Eye (tissue), 1 donor: ENCODE data around the gene OR2T27.
"Not testable (repeated sequence)": the region's sequence is repeated elsewhere in the genome, so short reads cannot be mapped to it uniquely, and the experiment has no call there.

Experiments
- DNase-seq: peaks from one replicate; pipeline ENCODE4 v3.0.0-alpha.2; 2015

The OR2T27 gene, protein sequence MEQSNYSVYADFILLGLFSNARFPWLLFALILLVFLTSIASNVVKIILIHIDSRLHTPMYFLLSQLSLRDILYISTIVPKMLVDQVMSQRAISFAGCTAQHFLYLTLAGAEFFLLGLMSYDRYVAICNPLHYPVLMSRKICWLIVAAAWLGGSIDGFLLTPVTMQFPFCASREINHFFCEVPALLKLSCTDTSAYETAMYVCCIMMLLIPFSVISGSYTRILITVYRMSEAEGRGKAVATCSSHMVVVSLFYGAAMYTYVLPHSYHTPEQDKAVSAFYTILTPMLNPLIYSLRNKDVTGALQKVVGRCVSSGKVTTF

DNA sequence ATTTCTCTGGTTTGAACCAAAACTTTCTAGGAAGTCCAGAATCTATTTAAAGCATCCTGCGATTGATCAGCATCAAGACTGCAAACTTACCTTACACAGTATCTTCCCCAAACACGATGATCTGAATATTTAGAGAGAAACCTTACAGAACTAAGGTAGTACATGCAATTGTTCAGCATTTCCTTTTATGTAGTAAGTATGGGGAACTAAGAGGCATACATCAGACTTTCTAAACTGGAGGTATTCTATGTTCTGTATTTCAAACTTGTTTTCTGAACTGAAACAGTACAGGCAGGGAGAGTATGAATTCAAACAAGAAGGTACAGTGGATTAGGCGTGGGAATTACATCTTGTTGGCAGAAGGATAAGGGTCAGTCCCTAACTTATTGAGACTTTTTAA, at the start of gene OR2T27:
OR2T27 (minus strand) TSS at position 175 of the 400 bp plus-strand sequence. CDS start 4,644 bp downstream, outside the sequence.
- DNase-seq = not testable (repeated sequence)

DNA sequence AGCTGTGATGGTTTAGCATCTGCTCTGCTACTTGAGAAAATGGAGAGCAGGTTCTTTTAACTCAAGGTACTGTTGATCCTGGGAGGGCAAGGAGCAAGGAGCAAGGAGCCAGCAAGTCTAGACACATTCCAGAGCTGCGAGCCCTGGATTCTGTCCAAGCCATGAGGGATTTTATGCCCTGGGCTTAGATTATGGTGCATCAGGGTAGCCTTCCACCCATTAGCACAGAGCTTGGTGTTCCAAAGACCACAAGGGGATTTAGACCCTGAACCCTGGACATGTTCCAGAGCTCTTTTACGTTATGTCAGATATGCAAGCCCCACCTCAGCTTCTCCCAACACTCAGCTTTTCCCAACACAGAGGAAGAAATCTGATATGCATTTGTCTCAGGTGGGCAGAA, 49.3 kb upstream of the OR2T27 start:
- DNase-seq = no peak

DNA sequence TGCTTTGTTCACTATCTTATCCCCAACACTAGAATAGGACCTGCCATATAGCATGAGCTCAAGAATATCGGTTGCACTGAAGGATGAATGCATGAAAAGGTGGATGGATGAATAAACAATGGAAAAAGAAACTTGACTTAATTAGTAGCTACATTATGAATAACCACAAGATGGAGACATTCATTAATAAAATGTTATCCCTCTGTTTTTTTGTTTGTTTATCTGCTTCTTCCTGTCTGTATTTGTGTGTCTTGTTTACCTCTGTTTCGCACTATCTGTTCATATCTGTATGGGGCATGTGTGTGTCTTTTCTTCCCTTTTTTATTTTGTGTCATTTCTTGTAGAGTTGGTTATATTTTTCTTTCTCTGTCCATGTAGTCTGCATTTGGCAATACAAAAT, 48.3 kb upstream of the OR2T27 start:
- no peak for DNase-seq

DNA sequence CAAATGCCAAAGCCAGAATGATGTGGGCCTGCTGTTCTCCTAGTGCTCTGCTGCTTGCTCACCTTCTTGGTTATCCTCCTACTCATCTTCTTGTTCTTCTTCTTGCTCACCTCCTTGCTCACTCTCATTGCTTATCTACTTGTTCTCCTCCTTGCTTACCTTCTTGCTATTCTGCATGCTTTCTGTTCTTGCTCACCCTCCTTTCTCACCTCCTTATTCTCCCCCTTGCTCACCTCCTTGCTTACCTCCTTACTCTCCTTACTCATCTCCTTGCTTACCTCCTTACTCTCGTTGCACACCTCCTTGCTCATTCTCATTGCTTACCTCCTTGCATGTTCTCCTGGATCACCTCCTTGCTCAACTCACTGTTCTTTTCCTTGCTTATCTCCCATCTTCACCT, 47.4 kb upstream of the OR2T27 start, which contains the start of gene OR14I1:
OR14I1 (minus strand) TSS at position 53 of the 400 bp plus-strand sequence.
- DNase-seq = no peak

DNA sequence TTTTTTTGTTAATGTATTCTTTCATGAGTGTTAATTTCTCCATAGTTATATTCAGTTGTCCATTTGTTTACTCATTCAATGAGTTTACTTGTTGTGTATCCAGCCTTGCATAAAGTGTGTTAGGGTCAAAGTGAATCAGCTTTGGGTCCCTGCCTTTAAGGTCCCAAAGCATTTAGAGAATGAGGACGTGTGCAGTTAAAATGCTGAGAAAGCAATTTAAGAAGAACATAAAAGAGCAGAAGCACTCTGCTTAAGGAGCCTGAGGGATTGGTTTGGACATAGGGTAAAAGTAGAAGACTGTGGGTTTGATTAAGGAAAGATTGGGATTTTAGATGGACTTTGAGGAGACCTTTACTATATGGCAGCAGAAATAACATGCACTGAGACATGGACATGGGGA, 43.8 kb upstream of the OR2T27 start:
- DNase-seq = no peak

DNA sequence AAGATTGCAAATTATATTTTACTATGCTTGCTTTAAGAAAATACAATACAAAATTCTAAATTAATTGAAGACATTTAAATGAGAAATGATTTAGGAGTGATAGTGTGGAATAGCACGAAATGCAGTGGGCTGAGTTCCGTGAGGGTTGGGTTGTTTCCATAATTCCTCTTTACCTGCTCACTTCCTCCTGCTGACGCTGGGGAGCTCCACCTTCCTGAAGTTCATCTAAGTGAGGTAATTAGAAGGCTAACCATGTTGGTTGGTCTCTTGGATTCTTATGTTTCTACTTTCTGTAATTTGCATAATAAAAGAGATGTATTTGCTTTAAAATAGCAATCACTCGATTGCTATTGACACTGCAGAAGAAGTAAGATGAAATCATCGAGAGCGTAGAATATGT, 42.6 kb upstream of the OR2T27 start:
- no peak for DNase-seq

DNA sequence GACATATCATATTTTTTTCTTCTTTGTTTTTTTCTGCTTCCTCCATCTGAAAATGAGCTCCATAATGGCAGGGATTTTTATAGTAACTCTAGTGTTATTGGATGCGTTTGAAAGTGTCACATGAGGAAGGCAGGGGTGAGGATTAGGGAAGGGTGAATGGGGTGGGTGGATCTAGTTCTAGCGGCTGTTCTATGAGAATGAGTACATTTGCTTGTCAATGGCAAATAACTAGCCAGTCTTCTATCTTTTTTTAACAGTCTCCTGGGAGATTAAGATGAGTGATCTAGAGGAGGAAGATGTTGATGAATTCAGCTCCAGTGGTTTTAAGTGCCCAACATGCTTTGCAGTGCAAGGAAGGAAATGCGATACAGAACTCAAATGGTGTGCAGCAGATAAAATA, 41.4 kb upstream of the OR2T27 start:
- no peak for DNase-seq

DNA sequence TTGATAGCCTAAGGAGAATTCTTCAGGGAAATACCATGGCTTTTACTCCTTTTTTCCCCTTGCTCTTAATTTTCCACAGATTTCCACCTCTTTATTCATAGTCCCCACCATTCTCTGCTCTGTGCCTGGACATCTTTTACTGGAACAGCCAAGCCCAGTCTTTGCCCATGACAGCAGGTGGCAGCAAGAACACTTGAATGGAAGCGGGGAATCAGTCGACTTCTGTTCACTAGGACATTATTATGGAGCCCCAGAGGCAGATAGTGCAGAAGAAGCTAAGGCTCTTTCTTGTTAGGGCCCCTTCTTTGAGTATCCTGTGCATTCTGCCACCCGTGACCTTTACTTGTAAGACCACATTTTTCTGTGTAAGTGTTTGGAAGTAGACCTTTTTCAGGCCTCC, 40.9 kb upstream of the OR2T27 start:
- no peak for DNase-seq

DNA sequence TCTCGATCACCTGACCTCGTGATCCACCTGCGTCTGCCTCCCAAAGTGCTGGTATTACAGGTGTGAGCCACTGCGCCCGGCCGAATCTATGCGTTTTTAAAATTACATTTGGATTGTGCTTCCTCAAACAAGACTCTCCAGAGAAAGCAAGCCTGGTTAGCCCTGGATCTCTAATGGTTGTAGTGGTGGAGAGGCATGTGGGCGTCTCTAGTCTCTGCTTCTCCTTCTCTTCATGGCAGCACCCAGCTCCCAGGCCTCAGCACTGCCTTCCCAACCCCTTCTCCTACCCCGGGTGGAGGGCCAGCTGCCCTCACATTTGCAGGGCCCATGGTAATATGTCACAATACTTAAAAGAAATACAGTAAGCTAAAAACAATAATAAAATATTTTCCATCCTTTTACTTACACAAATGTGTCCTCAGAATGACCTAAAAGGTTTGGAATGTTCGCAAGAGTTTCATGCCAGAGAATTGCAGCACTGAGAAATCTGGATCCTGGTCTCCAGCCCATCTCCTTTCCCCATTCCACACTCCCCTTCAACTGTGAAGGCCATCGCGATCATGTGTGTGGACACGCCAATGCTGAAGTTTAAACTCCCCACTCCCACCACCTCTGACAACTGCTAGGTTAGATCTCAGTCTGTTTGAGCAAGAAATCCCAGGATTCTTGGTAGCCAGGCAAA, 40.3 kb upstream of the OR2T27 start:
- DNase-seq = no peak

DNA sequence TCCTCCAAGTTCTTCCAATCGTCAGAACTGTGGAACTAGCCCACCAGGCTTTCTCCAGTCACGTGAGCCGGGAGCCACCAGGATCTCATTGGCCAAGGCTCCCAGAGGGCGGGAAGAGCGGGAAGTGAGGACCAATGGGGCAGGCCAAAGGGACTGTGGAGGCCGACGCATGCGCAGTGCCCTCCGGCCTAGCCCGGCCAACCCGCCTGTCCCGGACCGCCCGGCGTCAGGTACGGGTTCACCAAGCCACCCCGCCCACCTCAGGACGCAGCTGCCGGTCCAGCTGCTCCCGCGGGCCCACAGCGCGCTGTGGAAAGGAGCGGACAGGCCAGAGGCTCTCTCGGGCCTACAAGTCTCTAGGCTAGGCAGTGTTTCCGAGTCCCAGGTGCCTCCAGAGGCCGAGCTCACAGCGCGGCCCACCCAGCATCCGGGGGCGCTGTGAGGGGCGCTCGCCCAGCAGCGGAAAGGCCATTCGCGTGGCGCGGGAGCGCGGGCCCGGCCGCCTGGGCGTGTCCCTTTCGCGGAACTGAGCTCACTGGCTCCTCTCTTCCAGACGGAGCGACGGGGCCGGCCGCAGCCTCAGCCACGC, 36.3 kb upstream of the OR2T27 start:
- DNase-seq = no peak

DNA sequence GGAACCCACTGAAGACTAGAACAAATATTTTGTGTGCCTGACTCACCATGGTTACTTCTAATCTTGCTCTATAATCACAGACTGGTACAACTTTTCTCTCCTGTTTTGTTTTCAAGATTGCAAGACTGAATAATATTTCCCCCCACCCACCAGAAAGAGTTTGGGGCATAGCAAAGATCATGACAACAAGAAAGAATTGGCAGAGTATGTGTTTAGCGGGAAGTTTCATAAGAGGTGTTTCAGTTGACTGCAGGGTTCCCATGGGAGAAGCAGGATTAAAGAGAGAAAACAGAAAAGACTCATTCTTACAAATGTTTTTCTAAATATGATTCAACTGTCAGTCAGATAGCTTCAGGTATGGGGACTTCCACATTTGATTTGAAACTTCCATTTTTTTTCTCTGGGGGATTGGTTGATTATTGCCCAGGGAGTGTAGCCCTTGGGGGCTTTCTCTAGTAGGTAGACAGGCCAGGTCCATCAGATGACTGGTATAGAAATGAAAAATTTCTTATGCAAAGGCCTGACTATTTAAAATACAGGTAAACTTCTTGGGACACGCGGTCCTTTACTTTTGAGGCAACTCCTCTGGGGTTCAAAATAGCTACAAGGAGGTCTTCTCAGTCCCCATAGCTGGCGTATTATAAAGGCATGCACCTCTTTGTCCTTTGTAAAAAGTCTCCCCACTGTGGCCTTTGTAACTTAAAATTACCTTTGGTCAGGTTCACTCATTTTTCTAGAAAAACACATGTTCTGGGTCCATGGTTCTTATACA, 33.4 kb upstream of the OR2T27 start:
- no peak for DNase-seq

DNA sequence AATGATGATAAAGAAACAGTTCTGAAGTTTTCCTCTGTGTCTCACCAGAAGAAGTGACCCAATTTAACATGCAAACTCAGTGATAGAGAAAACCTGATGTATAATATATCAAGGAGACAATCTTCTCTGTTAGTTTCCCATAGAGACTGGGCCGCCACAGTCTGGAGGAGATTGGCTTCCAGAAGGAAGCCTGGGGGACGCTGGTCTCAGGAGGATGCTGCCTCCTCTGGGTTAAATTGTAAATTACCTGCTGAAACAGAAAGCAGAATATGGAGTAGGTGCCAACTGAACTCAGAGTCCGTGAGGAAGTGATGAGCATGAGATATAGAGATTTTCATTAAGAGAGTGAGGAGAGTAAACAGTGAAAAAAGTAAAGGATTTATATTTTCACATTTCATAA, 31.5 kb upstream of the OR2T27 start:
- no peak for DNase-seq

DNA sequence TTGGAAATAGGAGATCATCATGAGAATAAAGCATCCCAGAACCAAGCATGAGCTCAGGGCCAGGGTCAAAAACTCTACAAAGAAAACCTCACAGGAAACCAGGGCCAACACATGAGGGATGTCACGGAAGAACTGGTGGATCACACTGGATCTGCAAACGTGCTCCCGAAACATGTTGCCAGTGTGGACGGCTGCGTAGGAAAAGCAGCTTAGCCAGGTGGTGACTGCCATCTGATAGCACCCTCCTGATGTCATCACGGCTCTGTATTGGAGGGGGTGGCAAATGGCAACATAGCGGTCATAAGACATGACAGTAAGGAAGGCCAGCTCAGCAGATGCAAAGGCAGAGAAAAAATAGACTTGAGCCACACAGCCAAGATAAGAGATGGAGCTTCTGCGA, 26.3 kb upstream of the OR2T27 start:
- no peak for DNase-seq

DNA sequence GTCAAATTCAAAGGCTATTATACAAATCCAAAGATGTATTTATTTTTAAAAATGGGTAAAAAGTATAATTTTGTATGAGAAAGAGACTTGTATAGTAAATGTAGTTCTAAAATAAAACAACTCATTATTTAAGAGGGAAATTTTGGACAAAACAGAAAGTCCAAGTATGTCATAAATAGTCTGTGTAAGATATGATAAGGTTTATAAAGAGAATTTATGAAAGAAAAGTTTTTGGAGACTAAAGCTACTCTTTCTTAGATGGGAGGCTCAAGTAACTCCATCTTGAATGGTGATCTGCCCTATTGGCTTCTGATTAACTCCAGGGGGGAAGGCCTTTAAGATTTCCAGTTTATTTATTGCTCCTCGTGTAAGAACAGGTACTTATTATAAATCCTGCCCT, 14.7 kb upstream of the OR2T27 start:
- no peak for DNase-seq

DNA sequence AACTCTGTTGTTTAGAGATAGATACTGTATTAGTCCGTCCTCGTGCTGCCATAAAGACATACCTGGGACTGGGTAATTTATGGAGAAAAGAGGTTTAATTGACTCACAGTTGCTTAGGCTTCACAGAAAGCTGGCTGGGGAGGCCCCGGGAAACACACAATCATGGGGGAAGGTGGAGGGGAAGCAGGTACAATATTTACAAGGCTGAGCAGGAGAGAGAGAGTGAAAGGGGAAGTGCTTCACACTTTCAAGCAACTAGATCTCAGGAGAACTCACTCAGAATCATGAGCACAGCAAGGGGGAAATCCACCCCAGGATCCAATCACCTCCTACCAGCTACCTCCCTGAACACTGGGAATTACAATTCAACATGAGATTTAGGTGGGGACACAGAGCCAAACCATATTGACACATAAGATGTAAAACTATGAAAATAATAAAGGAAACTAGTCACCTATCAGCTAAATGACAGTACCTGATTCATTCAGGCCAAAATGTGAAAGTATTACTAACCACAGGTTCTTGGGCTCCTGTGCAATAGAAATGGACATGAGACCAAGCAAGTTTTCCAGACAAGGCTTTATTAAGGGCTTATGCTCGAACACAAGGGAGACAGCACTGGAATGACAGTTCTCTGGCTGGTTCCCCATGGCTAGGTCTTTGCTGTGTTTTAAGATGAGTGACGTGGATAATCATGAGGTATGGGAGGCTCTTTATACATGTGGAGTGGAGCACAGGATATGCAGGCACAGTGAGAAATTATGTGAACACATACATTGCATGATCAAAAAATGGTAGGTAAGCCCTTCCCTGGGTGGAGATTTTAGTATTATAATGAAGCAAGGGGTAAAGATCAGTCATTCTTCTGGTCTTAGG, 8.4 kb upstream of the OR2T27 start:
- DNase-seq = not testable (repeated sequence)

DNA sequence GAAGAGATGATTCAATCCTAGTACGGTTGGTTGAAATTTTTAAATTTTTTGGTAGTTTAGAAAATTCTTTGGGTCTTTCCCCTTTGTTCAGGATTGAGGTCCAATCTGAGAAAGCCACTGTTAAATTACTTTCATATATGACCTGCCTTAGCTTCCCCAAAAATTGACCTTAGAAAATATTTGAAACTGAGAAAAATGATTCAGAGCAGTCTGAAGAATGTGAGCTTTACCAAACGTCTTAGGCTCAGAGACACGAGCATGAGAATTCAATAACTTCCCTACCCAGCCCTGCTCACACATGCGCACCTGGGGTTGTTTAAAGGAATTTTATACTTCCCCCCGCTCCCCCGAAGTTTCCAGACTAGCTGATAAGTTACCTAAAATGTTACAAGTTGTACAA, 1.5 kb upstream of the OR2T27 start:
- not testable (repeated sequence) for DNase-seq

DNA sequence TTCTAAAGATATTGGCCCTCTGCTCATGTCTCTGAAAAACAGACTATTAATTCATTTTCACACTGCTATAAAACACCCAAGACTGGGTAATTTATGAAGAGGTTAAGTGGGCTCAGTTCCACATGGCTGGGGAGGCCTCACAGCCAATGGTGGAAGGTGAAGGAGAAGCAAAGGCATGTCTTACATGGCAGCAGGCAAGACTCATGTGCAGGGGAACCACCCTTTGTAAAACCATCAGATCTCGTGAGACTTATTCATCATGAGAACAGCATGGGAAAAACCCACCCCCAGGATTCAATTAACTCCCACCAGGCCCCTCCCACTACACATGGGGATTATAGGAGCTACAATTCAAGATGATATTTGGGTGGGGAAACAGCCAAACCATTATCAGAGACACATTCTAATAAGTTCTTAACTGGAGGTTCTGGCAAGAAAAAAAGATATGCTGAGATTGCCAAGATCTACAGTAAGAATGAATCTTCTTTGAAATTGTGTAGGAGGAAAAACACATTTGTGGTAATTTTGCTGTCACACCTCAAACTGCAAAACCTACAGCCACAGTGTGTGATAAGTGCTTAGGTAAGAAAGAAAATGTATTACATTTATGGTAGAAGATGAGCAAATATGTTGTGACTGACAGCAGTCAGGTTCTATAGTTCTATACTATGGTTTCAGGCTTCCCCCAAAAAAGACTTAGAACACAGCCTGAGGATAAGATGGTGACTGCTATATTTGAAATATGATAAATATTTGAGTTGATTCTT, 6.4 kb downstream of the OR2T27 start:
- not testable (repeated sequence) for DNase-seq

DNA sequence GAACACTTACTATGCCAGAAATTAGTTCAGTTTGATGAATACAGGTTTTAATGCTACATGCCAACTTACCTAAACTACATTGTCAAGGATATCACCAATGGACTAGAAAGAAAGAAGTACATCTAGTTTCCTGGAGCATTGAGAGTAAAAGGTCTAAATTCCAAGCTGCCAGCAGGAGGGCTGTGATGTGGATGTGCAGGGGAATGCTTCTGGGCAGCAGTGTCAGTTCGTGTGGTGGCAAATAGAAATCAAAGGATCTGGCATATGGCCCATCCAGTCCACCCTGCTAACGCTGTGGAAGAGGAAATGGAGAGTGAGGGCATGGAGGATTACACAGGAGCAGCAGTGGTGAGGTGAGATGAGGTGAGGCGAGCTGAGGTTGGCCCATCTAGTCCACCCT, 10.2 kb downstream of the OR2T27 start, which contains the start of gene OR2T35:
OR2T35 (minus strand) TSS at position 101 of the 400 bp plus-strand sequence. CDS start 6,020 bp downstream, outside the sequence.
- not testable (repeated sequence) for DNase-seq

DNA sequence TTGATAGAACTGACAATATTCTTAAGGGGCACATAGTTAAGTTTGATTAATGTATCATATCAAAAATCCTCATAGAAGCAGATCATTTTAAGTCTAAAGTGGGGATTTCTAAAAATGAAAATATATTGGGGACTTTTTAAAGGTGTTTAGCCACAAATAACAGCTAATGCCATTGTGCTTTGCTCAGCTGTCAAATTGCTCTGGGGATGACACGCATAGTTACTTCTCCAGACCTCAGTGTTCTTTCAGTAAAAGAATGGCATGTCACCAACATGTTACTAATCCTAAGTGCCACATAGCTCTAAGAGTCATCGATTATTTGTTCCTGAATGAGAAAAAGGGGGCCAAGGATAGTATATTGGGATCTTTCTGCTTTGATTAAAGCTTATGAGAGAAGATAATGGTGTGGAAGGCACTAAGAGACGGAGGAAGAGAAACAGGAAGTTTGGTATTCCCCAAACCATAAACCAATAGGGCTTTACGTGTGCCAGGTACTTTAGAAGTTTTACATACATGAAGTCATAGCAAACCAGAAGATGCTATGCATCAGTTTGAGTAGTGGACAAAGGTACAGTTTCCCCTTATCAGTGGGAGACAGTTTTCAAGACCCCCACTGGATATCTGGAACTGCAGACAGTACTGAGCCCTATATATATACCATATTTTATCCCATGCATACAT, 12.2 kb downstream of the OR2T27 start:
- not testable (repeated sequence) for DNase-seq

DNA sequence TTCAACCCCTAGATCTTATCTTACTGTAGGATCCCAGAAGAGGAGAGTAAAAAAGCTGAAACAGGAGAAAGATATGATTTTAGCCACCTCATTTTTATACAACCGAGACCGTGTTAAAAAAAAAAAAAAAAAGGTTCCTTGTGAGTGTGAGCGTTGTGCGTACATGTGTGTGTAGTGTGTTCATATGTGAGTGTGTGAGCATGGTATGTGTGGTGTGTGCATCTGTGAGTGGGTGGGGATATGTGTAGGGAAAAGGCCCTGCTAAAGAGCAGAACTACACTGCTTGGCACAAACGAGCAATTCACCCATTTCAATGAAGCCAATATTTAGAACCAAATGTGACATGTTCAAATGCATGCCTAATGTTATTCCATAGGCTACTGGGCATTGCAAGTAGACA, 13.7 kb downstream of the OR2T27 start:
- DNase-seq = not testable (repeated sequence)

DNA sequence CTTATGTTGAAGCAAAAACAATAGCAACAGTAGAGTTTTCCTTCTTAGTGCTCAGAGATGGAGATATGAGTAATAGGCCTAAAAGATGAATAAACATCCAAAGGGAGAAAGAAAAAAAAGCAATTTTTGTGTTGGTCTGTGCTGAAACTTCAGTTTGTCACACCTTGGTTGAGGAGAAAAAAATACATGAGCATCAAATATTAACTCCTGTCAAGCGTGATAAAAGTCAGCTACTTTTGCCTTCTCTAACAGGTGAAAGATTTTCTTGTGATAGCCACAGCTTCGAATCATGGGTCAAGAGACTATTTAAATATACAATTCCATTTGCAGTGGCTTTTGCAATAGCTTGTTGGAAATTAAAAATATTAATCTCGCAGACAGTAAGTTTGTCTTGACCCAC, 14.4 kb downstream of the OR2T27 start:
- not testable (repeated sequence) for DNase-seq
